ENCODE measurements around the gene AUTS2.
"Not testable (repeated sequence)": the region's sequence is repeated elsewhere in the genome, so short reads cannot be mapped to it uniquely, and the experiment has no call there.

AUTS2 gene

DNA sequence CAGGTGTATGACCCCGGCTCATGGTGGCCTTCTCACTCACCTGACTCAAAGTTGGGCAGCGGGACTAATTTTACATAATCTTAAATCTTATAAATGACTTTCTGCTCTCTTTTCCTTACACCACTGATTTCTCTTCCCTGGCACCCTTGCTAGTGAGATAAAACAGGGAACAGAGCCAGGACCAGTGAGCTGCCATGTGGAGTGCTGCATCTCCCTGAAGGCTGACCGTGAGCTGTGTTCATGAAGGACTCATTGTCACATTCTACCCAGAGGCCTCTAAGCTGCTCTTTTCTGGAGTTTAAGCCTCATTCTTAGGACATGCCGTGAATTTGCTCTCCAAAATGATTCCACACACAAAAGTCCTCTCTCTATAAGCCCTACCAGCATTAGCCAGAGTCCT, 762.3 kb downstream of the AUTS2 start:
- no peak overlapping the region for H3K27ac ChIP-seq (ENCODE audit: low read depth, low read length)
- H3K36me3 ChIP-seq (ENCODE audit: insufficient read depth, low read length) = no peaks in the 10 kb centered on the region
- 94% methylated on average over 4 of the region's 4 CpGs for WGBS
- no peaks in the 10 kb centered on the region for H3K9me3 ChIP-seq (ENCODE audit: insufficient read depth, low read depth, low read length)
- no peak overlapping the region for H3K4me3 ChIP-seq (ENCODE audit: low read length)
- no peak overlapping the region for H3K9ac ChIP-seq (ENCODE audit: low read depth, low read length)
- peaks cover 11% of the 10 kb centered on the region for H3K4me1 ChIP-seq (ENCODE audit: insufficient read depth, low read length)
- H3K27me3 ChIP-seq (ENCODE audit: insufficient read depth, low read length) = no peaks in the 10 kb centered on the region

- Histone ChIP-seq H3K27me3 (ENCODE audit: insufficient read depth, low read length) (no peaks in the 10 kb centered on the region), H3K4me3 (ENCODE audit: low read length) (no peak overlapping the region), H3K9ac (ENCODE audit: low read depth, low read length) (no peak overlapping the region), H3K9me3 (ENCODE audit: insufficient read depth, low read depth, low read length) (no peaks in the 10 kb centered on the region), H3K4me1 (ENCODE audit: insufficient read depth, low read length) (no peaks in the 10 kb centered on the region), H3K36me3 (ENCODE audit: insufficient read depth, low read length) (no peaks in the 10 kb centered on the region), H3K27ac (ENCODE audit: low read depth, low read length) (no peak overlapping the region)
- WGBS = 88% methylated on average over 1 of the region's 1 CpG
These were observed 763.5 kb downstream of the AUTS2 start for GRCh38 chr7:70361821-70362220.

DNA sequence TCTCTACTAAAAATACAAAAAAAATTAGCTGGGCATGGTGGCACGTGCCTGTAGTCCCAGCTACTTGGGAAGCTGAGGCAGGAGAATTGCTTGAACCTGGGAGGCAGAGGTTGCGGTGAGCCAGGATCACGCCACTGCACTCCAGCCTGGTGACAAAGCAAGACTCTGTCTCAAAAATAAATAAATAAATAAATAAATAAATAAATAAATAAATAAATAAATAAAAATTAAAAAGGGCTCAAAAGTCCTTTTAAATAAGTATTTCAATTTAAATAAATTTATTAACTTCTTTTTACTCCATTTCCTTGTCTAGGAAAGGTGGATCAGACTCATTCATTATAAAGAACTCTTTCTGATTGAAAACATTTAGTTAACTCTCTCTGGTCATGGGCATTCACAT, 766.1 kb downstream of the AUTS2 start:
- not testable (repeated sequence) for H3K9me3 ChIP-seq (ENCODE audit: insufficient read depth, low read depth, low read length); H3K4me3 ChIP-seq (ENCODE audit: low read length); H3K27me3 ChIP-seq (ENCODE audit: insufficient read depth, low read length); H3K27ac ChIP-seq (ENCODE audit: low read depth, low read length); H3K36me3 ChIP-seq (ENCODE audit: insufficient read depth, low read length); H3K9ac ChIP-seq (ENCODE audit: low read depth, low read length); H3K4me1 ChIP-seq (ENCODE audit: insufficient read depth, low read length)
- 98% methylated on average over 3 of the region's 3 CpGs for WGBS

DNA sequence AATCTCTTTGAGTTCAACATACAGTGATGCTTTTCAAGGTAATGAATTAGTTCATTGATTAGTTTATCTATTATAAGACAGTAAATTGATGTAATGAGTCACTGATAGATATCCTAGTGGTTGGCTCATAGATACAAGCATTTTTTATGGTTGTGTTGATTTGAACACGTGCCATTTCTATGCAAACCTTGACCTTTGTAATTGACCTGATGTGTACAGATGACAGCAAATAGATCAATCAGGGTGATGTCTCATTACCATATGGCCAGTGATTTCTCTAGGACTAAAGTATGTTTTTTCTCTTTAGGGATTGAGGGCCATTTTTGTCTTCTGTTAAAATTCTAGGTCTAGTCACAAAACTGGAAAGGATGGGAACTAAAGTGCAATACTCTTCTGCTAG, 773.4 kb downstream of the AUTS2 start:
- H3K27ac ChIP-seq (ENCODE audit: low read depth, low read length) = no peak overlapping the region
- whole genome bisulfite sequencing = 90% methylated on average over 1 of the region's 1 CpG
- H3K27me3 ChIP-seq (ENCODE audit: insufficient read depth, low read length) = no peaks in the 10 kb centered on the region
- no peak overlapping the region for H3K9ac ChIP-seq (ENCODE audit: low read depth, low read length)
- no peaks in the 10 kb centered on the region for H3K36me3 ChIP-seq (ENCODE audit: insufficient read depth, low read length)
- H3K4me1 ChIP-seq (ENCODE audit: insufficient read depth, low read length) = no peaks in the 10 kb centered on the region; the same call in 1 of the 2 replicates
- H3K4me3 ChIP-seq (ENCODE audit: low read length) = no peak overlapping the region
- no peaks in the 10 kb centered on the region for H3K9me3 ChIP-seq (ENCODE audit: insufficient read depth, low read depth, low read length)

DNA sequence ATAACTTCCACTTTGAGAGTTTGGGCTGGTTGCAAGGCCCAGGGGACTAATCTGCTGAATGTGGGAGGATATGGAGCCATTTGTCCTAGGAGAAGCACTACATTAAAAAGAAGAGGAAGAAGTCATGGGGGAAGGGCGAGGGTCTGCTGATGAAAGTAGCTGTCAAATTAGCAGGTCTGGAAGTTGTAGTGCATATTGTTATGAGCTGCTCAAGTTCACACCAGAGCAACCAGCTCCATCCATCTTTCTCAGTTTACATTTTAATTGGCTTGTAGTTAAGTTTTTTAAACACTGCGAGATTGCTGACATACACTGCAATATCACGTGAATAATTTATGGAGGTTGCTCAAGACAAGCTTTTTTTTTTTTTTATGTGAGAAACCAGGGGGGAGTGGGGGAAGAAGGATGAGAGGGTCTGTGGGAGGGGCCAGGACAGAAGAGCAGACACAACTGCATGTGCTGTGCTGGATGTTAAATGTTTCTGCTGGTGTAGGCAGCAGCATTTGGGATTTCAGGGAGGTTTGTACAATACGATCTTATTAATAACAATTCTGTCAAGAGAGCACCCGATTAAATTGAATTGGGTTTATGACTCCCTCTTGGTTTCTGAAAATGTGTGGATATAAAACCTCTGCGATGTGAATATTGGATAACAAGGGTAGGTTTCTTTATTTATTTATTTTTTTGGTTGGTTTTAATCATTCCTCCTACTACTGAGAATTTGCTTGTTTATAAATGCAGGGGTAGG, 774.7 kb downstream of the AUTS2 start:
- Histone ChIP-seq H3K27me3 (ENCODE audit: insufficient read depth, low read length) (no peaks in the 10 kb centered on the region), H3K36me3 (ENCODE audit: insufficient read depth, low read length) (no peaks in the 10 kb centered on the region), H3K27ac (ENCODE audit: low read depth, low read length) (no peak overlapping the region), H3K4me3 (ENCODE audit: low read length) (no peak overlapping the region), H3K9ac (ENCODE audit: low read depth, low read length) (no peak overlapping the region), H3K9me3 (ENCODE audit: insufficient read depth, low read depth, low read length) (no peaks in the 10 kb centered on the region), H3K4me1 (ENCODE audit: insufficient read depth, low read length) (no peaks in the 10 kb centered on the region; the same call in 1 of the 2 replicates)
- 87% methylated on average over 6 of the region's 6 CpGs for WGBS

- Histone ChIP-seq H3K27ac (ENCODE audit: low read depth, low read length) (no peak overlapping the region), H3K27me3 (ENCODE audit: insufficient read depth, low read length) (no peaks in the 10 kb centered on the region), H3K4me1 (ENCODE audit: insufficient read depth, low read length) (no peaks in the 10 kb centered on the region; the same call in 1 of the 2 replicates), H3K9ac (ENCODE audit: low read depth, low read length) (no peak overlapping the region), H3K9me3 (ENCODE audit: insufficient read depth, low read depth, low read length) (no peaks in the 10 kb centered on the region), H3K4me3 (ENCODE audit: low read length) (no peak overlapping the region), H3K36me3 (ENCODE audit: insufficient read depth, low read length) (no peaks in the 10 kb centered on the region)
- 98% methylated on average over 5 of the region's 6 CpGs for WGBS
These were observed 776.7 kb downstream of the AUTS2 start for GRCh38 chr7:70374772-70375533.

- Histone ChIP-seq H3K27ac (ENCODE audit: low read depth, low read length) (no peak overlapping the region), H3K4me1 (ENCODE audit: insufficient read depth, low read length) (no peaks in the 10 kb centered on the region; the same call in 1 of the 2 replicates), H3K27me3 (ENCODE audit: insufficient read depth, low read length) (no peaks in the 10 kb centered on the region), H3K36me3 (ENCODE audit: insufficient read depth, low read length) (no peaks in the 10 kb centered on the region), H3K9me3 (ENCODE audit: insufficient read depth, low read depth, low read length) (no peaks in the 10 kb centered on the region), H3K9ac (ENCODE audit: low read depth, low read length) (no peak overlapping the region), H3K4me3 (ENCODE audit: low read length) (no peak overlapping the region)
- 85% methylated on average over 4 of the region's 4 CpGs for WGBS
These were observed 778.3 kb downstream of the AUTS2 start for GRCh38 chr7:70376561-70377031.

DNA sequence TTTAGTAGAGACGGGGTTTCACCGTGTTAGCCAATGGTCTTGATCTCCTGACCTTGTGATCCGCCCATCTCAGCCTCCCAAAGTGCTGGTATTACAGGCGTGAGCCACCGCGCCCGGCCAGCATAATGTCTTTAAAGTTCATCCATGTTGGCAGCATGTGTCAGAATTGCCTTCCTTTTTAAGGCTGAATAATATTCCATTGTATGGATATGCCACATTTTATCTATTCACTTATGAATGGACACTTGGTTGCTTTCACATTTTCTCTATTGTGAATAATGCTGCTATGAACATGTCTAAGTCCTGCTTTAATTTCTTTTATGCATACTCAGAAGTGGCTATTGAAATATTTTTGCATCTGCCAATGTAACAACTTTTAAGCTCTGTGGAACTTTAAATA, 779.7 kb downstream of the AUTS2 start:
- Histone ChIP-seq H3K27ac (ENCODE audit: low read depth, low read length) (no peak overlapping the region), H3K4me1 (ENCODE audit: insufficient read depth, low read length) (no peaks in the 10 kb centered on the region; the same call in 1 of the 2 replicates), H3K27me3 (ENCODE audit: insufficient read depth, low read length) (no peaks in the 10 kb centered on the region), H3K9me3 (ENCODE audit: insufficient read depth, low read depth, low read length) (no peaks in the 10 kb centered on the region), H3K36me3 (ENCODE audit: insufficient read depth, low read length) (no peaks in the 10 kb centered on the region), H3K4me3 (ENCODE audit: low read length) (no peak overlapping the region), H3K9ac (ENCODE audit: low read depth, low read length) (no peak overlapping the region)
- WGBS = 95% methylated on average over 7 of the region's 7 CpGs

- Histone ChIP-seq H3K9me3 (ENCODE audit: insufficient read depth, low read depth, low read length) (no peaks in the 10 kb centered on the region), H3K9ac (ENCODE audit: low read depth, low read length) (no peak overlapping the region), H3K27ac (ENCODE audit: low read depth, low read length) (no peak overlapping the region), H3K36me3 (ENCODE audit: insufficient read depth, low read length) (no peaks in the 10 kb centered on the region), H3K4me3 (ENCODE audit: low read length) (no peak overlapping the region), H3K27me3 (ENCODE audit: insufficient read depth, low read length) (no peaks in the 10 kb centered on the region), H3K4me1 (ENCODE audit: insufficient read depth, low read length) (no peaks in the 10 kb centered on the region; the same call in 1 of the 2 replicates)
- WGBS = 95% methylated on average over 9 of the region's 9 CpGs
These were observed 780.9 kb downstream of the AUTS2 start for GRCh38 chr7:70379210-70379609.

DNA sequence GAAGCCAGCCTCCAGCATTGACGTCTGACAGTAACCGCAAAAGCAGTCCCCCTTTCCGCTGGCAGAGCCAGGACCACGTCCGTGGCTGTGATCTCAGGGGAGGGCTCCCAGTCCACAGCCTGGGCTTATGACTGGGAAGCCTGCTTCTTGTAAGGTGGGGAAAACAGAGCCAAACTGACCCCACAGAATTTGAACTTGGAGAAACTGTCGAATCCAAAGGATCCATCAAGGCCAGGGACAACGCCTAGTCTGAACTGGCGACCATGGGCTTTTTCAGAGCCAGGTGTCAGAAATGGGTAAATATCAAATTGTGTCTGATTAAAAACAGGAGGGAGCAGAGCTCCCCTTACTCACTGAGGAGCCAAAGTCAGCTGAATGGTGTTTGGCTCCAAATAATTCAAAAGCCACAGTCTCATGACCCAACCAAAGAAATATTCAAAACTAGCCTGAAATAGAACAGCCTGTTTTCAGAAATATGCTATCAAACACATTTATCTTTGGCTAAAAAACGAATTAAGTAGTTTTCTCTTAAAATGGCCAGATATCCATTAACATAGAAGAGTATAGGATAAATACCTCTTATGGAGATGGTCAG, 782.2 kb downstream of the AUTS2 start:
- Histone ChIP-seq H3K27me3 (ENCODE audit: insufficient read depth, low read length) (no peaks in the 10 kb centered on the region), H3K27ac (ENCODE audit: low read depth, low read length) (no peak overlapping the region), H3K36me3 (ENCODE audit: insufficient read depth, low read length) (no peaks in the 10 kb centered on the region), H3K4me3 (ENCODE audit: low read length) (no peak overlapping the region), H3K9me3 (ENCODE audit: insufficient read depth, low read depth, low read length) (no peaks in the 10 kb centered on the region), H3K9ac (ENCODE audit: low read depth, low read length) (no peak overlapping the region), H3K4me1 (ENCODE audit: insufficient read depth, low read length) (no peaks in the 10 kb centered on the region; the same call in 1 of the 2 replicates)
- WGBS = 93% methylated on average over 8 of the region's 9 CpGs
